Left colon (tissue), 2 donors: ENCODE data around the gene TMEM178A. TPM values are rescaled to one million over a fixed set of nuclear protein-coding genes. Genes with fewer than 3 reads are reported as not detected.
A peak's percentile ranks its signal among the peaks of the same experiment; 100 is the strongest.

Source experiments
- ATAC-seq: fragments of 200-7000 bp; cut with Tn5 transposase; one replicate; pipeline ENCODE4 v1.9.1; 2020; ENCODE audit warnings: mild to moderate bottlenecking, moderate library complexity
- DNase-seq, 2 donors: peaks; one replicate each; pipeline ENCODE4 v3.0.0-alpha.2; 2020
- intact Hi-C, 2 donors: fragments of 100-400 bp; cut with DNase I in 1 of 2; cut with micrococcal nuclease in 1 of 2; formaldehyde crosslinking; loops; one replicate each; pipeline versions ENCODE4 v1.11.2 to v1.14.0; 2022; cut with DNase I, micrococcal nuclease
- total RNA-seq, 2 donors: library from RNA; stranded (reverse); fragmentation: NEBNext Ultra II Directional; extraction: Animal tissue kit (Norgen Biotek cat#: 25700); gene quantifications; one replicate each; pipeline ENCODE4 v1.2.1, GENCODE V29; 2021
- donor health status: DM: no; HTN: no; CAD: no.
- donor health status: DM: yes; HTN: yes; CAD: no.

TMEM178A gene
- total RNA-seq, 2 donors from 2014 or later: 1.6 to 2.0 TPM

DNA sequence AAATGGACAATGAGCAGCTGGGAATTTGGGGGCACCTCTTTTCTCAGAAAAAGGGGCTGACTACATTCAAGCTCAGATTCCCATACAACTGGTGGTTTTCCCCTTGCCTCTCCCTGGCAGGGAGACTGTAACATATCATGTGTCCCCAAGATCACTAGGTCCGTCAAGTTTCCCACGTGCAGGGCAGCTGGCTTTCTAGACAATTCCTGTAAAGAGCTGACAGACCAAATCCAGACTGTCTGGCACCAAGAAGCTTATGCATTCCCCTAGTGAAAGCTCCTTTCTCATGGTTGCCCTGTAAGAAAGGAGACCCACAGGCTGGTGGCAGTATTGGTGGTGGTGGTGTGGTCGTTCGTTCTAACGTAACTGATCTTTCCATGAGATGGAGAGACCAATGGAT, 64.6 kb downstream of the TMEM178A start:
- no peak for DNase-seq
- ATAC-seq: no peak
- intact Hi-C loops: no loop called here

DNA sequence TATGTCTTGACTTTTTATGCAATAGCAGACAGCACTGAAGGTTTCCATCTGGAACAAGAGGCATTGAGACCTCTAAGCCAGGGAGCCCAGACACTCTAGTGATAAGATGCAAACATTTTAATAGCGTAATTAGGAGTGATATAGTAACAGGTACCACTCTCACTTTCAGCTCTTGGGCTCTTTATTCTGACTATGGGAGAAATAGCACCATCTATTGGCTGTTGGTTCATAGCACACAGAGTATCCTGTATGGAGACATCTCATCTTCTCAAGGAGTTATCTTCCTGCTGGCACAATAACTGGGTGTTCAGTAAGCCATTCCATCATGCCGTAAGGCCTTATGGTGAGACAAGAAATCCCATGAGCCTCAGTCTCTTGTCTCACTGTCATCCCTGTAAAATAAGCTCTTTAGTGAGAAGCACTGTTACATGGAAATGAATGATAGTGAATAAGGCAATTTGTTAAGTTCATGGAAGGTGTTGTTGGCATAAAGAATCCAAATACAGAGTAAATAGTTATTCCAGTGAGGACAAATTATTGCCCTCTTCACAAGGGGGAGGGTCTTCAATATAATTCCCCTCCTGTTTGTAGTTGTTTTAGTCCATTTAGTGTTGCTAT, 65.1 kb downstream of the TMEM178A start:
- ATAC-seq (peak; percentile 67), DNase-seq (no peak)
- intact Hi-C loops: no loop called here

DNA sequence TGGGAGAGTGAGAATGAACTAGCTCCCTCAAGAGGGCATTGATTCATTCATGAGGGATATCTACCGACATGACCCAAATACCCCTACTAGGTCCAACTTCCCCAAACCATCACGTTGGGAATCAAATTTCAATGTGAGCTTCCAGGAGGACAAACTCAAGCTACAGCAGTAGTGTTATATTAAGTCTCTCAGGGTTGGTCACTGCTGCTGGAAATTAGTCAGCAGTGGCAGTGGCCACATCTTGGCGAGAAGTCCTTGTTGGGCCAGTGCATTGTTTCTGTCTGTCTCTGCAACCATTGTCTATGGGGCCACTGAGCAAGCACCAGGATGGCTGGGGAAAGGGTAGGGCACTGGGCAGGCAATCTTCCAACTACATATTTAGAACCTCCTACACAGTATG, 65.8 kb downstream of the TMEM178A start:
- ATAC-seq: no peak
- intact Hi-C loops: no loop called here

DNA sequence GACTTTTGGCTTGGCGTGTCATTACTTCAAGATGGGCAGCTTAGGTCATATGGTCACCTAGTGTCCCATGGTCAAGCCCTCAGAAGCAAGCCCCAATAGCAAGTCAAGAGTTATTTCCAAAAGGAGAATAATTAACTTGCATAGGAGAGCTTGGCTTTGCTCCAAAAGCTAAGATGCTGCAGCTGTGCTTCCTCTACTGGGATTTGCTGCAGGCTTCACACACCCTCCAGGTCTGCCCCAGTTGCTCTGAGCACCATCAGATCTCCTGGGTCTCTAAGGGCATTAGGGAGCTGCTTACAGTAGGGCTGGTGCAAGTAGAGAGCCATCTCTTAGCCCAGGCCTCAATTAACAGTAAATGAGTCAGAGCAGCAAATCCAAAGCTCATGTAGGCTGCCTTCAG, 66.8 kb downstream of the TMEM178A start:
- DNase-seq (no peak), ATAC-seq (no peak)
- intact Hi-C loops: no loop called here

More for the DNA sequence above, 65.8 kb downstream of the TMEM178A start:
- DNase-seq: no peak

DNA sequence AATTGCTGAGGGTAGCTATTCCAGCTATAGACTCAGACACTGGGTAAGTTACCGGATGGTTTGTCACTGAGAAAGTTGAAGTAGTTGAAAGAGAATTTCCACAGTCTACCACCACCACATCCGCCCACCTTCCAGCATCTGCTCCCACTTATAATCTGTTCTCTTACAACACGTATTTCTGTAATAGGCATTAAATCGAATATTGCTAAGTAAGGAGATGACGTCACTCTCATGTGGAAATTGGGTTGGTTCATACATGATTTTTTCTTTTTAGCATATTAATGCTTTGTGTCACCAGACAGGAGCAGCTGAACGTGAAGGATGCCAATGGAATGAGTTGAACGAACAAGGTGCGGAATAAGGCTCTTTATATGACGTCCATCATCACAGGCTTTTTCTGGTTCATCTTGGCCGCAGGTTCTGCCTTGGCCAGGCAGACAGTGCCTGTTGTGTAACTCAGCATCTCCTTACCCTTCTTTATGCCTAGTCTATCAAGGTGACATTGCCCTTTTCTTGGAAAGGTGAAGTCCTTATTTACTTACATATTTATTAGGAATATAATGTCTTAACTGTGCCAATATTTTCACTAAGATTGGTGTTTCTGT, 67.5 kb downstream of the TMEM178A start:
- DNase-seq: no peak
- intact Hi-C loops: no loop called here
- ATAC-seq: no peak

DNA sequence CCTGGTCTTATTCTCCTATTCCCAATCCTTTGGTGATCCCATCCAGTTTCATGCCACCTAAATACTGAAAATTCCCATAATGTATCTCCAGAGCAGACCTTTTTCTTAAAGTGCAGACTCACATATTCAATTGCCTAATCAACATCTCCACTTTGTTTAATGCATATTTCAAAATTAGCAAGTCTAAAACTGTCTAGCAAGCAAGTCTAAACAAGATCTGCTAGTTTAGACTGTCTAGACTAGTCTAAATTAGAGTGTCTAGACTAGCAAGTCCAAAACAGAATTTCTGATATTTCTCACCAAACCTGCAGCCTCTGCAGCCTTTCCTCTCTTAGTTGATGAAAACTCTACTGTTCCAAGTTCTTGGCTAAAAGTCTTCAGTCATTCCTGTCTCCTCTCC, 68.7 kb downstream of the TMEM178A start:
- no peak for ATAC-seq
- no peak for DNase-seq
- intact Hi-C loops: no loop called here

DNA sequence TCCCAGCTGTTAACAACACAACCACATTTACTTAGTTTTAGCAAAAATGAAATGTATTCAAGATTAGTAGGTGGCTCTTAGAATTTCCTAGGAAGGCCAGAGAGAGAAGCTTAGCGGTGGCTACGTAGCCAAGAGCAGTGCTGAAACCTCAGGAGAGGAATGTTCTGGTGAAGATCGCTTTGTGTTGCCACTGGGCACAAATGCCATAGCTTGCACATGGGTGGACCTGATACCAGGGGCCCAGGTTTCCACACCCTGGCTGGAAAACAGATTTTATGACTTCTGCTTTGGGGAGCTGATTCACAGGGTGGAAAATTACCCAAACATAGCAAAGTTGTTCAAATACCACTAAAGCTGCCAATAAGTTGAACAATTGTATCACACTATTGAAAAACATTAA, 69.9 kb downstream of the TMEM178A start:
- no peak for DNase-seq
- no peak for ATAC-seq
- intact Hi-C loops: no loop called here

DNA sequence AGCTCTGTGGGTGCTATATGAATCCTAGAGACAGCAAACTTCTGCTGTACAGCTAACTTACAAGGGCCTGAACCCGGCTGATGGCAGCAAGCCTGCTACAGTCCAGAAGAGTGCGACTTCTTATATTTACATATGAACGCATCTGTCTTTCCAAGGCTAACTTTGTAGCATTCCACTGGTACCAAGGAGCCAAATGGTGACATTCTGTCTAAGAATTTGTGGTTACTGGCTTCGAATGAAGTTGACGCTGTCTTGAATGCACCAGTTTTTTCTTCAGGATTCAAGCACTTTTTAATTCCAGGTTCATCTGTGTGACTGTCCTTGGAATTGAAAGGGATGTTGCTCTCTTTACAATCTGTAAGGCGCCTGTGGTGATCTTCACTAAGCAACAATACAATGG, 70.9 kb downstream of the TMEM178A start:
- no peak for DNase-seq
- no peak for ATAC-seq
- intact Hi-C loops: no loop called here

DNA sequence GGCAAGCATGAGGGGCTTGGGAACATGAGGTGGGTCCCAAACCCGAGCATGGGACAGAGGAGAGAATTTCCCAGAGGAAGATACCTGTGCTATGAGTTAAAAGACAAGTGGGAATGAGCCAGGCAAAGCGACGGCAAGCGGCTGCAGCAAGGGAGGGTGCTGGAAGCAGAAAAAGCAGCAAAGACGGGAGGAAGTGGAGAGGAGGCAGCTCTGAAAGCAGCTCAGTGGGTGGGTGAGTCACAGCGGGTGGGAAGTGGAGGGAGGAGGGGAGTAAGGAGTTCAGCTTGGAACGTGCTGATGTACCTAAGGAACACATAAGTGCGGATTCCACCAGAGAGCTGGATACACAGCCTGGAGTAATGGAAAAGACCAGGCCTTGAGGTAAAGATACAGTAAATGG, 71.9 kb downstream of the TMEM178A start:
- no peak for DNase-seq
- ATAC-seq: no peak
- intact Hi-C loops: no loop called here

DNA sequence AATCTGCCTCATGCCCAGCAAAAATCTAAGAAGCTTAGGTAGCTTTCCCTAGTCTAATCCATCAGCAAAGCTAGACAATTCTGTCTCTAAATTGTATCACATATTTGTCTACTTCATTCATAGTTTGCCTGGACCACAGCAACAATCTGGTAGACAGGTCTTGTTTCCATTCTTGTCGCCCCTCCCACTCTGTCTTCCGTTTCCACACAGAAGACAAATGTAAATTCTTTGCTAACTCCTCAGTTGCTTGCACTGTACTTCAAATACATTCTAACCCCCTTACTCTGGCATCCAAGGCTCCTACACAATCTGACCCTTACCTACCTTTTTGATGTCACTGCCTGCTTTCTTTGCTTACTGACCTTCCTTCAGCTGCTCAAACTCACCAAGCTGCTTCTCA, 73.2 kb downstream of the TMEM178A start:
- no peak for ATAC-seq
- intact Hi-C loops: no loop called here
- no peak for DNase-seq

DNA sequence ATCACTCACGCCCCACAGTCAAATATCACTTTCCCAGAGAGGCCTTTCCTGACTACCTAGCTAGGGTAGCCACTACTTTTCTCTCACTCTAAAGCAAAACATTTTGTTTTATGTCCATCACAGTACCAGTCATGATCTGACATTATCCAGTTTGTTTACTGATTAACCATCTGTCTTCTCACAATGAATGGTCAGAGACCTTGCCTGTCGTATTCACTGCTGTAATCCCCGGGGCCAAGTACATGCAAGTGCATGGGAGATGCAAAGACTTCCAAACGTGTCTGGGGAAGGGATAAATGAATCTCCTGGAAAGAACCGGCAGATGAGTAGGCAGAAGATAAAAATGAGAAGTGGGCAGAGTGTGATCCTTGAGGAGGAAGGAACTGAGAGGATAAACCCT, 73.7 kb downstream of the TMEM178A start:
- DNase-seq (no peak), ATAC-seq (no peak)
- intact Hi-C loops: no loop called here

DNA sequence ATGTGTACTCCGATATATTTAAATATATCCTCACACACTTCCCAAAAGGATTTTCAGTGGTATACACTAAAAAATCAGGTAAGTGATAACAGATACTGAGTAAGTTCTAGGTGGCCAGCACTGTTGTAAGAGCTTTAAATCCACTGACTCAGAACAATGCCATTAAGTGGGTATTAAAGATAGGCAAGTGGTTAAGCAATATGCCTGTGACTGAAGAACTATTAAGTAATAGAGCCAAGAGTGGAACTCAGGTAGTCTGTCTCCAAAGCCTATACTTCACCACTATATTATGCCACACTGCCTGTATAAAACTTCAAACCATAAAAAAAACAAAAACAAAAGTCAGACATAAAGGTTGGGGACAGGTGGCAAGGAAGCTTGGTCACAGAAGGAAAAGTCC, 76.2 kb downstream of the TMEM178A start:
- no peak for DNase-seq
- intact Hi-C loops: no loop called here
- ATAC-seq: no peak

DNA sequence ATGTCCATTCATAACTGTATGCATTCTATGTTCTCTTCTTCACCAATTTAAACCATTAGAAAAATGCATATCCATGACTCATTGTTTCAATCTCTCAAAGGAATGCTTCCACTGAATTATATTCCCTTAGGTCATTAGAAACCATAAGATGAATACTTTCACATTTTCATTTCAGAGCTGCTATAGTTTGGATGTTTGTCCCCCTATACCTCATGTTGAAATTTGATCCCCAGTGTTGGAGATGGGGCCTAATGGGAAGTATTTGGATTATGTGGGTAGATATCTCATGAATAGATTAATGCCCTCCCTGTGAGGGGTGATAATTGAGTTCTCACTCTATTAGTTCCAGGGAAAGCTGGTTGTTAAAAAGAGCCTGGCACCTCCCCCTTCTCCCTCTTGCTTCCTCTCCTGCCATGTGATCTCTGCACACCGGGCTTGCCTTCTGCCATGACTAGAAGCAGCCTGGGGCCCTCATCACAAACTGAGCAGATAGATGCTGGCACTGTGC, 77.6 kb downstream of the TMEM178A start:
- intact Hi-C loops: no loop called here
- no peak for DNase-seq
- ATAC-seq: no peak

DNA sequence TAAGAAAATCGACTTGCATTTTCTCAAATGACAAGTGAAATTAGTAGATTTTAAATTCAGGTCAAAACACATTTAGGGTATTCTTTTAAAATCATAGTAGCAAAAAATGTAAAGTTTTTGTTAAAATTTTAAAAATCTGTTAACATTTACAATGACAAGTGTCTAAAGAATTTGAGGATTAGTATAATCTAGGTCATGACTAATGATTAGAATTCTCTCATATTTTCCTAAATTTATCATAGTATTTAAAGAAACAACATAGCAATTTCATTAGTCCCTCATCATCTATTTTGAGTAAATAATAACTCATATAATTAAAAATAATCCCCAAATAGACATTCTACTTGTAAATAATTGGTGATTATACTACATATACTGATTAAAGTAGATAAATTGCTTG, 89.7 kb downstream of the TMEM178A start:
- intact Hi-C loops: no loop called here

DNA sequence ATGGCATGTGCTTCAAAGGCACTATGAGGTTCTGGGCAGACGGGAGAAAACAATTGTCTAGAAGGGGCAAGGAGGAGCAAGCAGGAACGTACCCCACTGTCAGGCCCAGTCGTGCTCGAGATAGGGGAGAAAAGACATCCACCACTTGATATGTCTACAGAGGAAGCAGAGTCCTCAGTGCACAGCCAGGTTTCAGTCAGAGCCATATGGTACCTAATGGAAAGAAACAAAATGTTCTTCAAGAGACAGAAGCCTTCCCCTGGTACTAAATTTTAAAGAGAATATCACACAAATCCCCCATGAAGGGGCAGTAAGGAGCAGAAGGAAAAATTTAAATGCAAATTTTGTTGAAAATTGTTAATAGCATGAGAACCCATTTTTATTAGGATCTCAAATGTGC, 91.4 kb downstream of the TMEM178A start:
- intact Hi-C loops: no loop called here
- ATAC-seq: no peak
- no peak for DNase-seq

More for the DNA sequence above, 89.7 kb downstream of the TMEM178A start:
- ATAC-seq (no peak), DNase-seq (no peak)

DNA sequence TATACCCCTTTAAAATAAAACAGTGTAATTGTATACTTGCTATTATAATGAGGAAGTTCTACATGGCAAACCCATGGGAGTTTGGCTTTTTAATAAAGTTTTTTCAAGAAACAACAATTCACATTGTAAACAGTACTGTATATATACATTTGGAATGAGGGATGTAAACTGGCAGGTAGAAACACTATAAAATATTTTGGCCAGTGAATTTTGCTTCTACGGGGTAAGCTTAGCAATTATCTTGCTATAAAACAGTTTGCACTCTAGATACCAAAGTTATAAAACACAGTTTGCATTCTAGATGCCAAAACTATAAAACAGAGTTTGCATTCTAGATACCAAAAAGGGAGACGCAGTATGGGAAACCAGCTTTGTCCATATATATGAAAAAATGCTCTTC, 96.7 kb downstream of the TMEM178A start:
- ATAC-seq: peak; percentile 94
- intact Hi-C loops: no loop called here
- no peak for DNase-seq

Other genes with a start within 250 kb of the TMEM178A start
- gene MAP4K3, start 228.6 kb upstream of the TMEM178A start, total RNA-seq: 10 to 100 TPM; 29.4 to 30.0 TPM
- gene THUMPD2, start 113.3 kb downstream of the TMEM178A start, total RNA-seq: 1 to 10 TPM; 7.9 to 9.9 TPM